GM12865 (cell line): ENCODE measurements around the gene PAIP2B.

Experiments used
- DNase-seq: peaks from one replicate; pipeline ENCODE4 v3.0.0; 2010; ENCODE audit warnings: low read depth
- H3K4me3 ChIP-seq: 2 replicates; pipeline ENCODE4 v1.5.1; 2011; ENCODE audit warnings: mild to moderate bottlenecking, low read depth, low read length, control low read depth
- CTCF ChIP-seq: IDR thresholded peaks from 2 replicates; pipeline ENCODE4 v1.5.1; 2011; ENCODE audit warnings: low read length, control low read depth, low read depth, inconsistent platforms; ENCODE audit not compliant: insufficient read depth; ENCODE audit errors: missing control alignments

Gene PAIP2B

GRCh38 chr2:71226965-71227560 lies at the start of gene PAIP2B:
Gene PAIP2B, minus strand, starts transcription at chr2:71227103. Its CDS starts 24,514 bp downstream, at chr2:71202589.
- peak within 1 kb of the TSS; percentile 61 for H3K4me3 ChIP-seq
- DNase-seq: peak; percentile 96
- TF ChIP-seq CTCF: no peak

- H3K4me3 ChIP-seq: no peak overlapping the region
- no peak for DNase-seq
Observed at GRCh38 chr2:71275939-71276310, 49.0 kb upstream of the PAIP2B start.

GRCh38 chr2:71269511-71270090 lies 42.7 kb upstream of the PAIP2B start:
- no peak for DNase-seq
- no peak for TF ChIP-seq CTCF
- no peak overlapping the region for H3K4me3 ChIP-seq

More at GRCh38 chr2:71275939-71276310, 49.0 kb upstream of the PAIP2B start:
- TF ChIP-seq CTCF: no peak

GRCh38 chr2:71263386-71263785 lies 36.5 kb upstream of the PAIP2B start:
- DNase-seq: no peak
- TF ChIP-seq CTCF: no peak
- H3K4me3 ChIP-seq: no peak overlapping the region

GRCh38 chr2:71261534-71261933 lies 34.6 kb upstream of the PAIP2B start:
- TF ChIP-seq CTCF: no peak

GRCh38 chr2:71256421-71256820 lies 29.5 kb upstream of the PAIP2B start:
- TF ChIP-seq CTCF: no peak
- DNase-seq: no peak
- H3K4me3 ChIP-seq: no peak overlapping the region

More at GRCh38 chr2:71261534-71261933, 34.6 kb upstream of the PAIP2B start:
- no peak for DNase-seq
- no peak overlapping the region for H3K4me3 ChIP-seq

- no peak for TF ChIP-seq CTCF
- no peak for DNase-seq
- no peak overlapping the region for H3K4me3 ChIP-seq
Observed at GRCh38 chr2:71254776-71255175, 27.9 kb upstream of the PAIP2B start.
